ENCODE results near the gene TBC1D26. TPM values are rescaled to one million over a fixed set of nuclear protein-coding genes. Genes with fewer than 3 reads are reported as not detected.
"Not testable (repeated sequence)": the region's sequence is repeated elsewhere in the genome, so short reads cannot be mapped to it uniquely, and the experiment has no call there.

TBC1D26 gene
- polyA plus RNA-seq, 3 donors: 0.53 to 1.3 TPM; not detected in 1

- DNase-seq (ENCODE audit: extremely low read depth in 1 of 11, low read depth in 9 of 11, low spot score in 4 of 11): no peak
Measured at GRCh38 chr17:15741624-15742023, 9.5 kb downstream of the TBC1D26 start.

DNA sequence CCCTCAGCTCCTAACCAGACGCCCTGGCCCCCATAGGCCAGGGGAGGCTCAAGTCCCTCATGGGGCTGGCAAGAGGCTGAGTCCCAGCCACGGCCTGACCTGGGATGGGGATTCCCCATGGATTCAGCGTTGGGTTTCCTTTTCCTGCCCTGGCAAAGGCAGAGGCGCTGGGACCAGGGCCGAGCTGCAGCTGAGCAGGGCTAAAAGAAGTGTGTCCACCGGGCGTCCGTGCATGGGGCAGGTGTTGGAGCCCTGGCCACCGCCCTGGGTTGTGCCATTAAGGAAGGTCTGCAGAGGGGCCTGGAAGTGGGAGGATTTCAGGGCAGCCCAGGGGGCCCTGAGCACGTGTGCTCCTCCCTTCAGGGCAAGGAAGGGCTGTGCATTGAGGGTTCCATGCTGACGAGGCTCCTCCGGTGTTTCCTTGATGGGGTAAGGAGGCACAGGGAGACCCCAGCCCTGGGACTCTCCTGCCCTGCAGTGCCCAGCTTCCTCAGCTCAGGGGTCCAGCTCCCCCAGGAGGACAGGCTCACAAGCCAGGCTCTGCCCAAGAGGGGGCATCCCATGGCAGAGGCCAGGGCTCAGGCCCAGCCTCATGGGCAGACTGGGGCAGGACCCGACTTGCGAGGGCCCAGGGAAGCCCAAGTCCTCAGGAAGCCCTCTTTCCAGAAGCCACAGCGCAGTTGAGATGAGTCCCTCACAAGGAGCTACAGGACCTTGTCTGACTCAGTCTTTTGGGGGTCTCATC lies 10.1 kb downstream of the TBC1D26 start:
- DNase-seq (ENCODE audit: extremely low read depth in 1 of 11, low read depth in 9 of 11, low spot score in 4 of 11): no peak

DNA sequence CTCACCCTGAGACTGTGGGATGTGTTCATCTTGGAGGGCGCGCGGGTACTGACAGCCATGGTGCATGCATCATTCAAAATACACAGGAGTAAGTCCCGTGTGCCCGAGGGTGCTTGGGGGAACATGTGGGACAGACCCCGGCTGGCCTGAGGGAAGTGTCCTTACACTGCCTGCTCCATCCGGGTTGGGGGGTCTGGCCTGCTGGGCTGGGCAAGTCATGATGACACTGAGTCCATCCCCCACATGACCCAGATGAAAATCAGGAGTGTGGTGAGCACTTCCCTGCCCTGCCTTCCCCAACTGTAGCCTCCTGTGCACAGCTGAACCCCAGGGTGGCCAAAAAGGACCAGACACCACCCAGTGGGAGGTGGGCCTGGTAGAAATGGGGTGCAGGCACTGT lies 10.8 kb downstream of the TBC1D26 start:
- no peak for DNase-seq (ENCODE audit: extremely low read depth in 1 of 11, low read depth in 9 of 11, low spot score in 4 of 11)

DNA sequence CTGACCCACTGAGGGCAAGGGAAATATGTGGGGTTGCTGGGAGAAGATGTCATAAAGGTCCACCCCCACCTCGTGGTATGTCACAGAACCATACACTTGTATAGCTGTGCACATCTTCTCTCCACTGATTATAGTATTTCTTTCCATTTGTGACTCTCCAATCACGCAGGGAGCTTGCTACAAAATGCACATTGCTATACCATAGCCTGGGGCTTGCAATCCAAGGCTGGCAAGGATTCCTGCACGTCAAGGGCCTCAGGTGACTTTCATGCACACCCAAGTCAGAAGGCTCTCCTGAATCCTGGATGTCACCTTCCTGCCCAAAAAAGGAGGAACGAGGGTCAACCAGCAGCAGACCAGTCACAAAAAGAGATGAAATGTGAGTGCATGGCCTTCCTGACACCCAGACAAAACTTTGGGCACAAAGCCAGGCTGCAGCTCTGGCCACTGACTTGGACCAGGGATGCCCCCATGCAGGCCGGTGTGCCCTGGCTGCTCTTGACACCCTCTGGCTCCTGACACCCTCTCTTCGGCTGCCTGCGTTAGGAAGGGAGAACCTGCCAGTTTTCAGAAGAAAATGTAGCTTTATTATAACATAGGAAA lies 12.1 kb downstream of the TBC1D26 start:
- DNase-seq (ENCODE audit: extremely low read depth in 1 of 11, low read depth in 9 of 11, low spot score in 4 of 11): no peak

- no peak for DNase-seq (ENCODE audit: extremely low read depth in 1 of 11, low read depth in 9 of 11, low spot score in 4 of 11)
Measured at GRCh38 chr17:15744885-15745284, 12.8 kb downstream of the TBC1D26 start.

DNA sequence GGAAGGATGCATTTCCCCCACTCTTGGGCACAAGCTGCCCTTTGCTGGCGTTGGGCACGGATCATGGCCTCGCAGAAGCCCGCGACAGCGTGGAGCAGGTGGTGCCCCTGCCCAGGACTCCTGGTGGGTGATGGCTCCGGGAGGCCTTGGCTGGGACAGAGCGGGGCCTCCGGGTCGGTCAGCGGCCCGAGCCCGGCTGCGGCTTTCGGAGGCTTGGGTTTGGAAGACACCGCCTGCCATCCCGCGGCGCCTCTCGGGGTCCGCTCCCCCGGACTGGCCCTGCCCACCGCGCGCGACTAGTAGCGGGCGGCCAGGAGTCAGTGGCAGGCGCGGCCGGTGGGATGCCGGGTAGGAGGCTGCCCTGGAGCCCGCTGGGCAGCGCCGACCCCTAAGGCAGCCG lies 17.3 kb downstream of the TBC1D26 start:
- DNase-seq (ENCODE audit: extremely low read depth in 1 of 11, low read depth in 9 of 11, low spot score in 4 of 11): not testable (repeated sequence)

GRCh38 chr17:15768865-15769533 lies 36.9 kb downstream of the TBC1D26 start:
- DNase-seq (ENCODE audit: extremely low read depth in 1 of 11, low read depth in 9 of 11, low spot score in 4 of 11): not testable (repeated sequence)

DNA sequence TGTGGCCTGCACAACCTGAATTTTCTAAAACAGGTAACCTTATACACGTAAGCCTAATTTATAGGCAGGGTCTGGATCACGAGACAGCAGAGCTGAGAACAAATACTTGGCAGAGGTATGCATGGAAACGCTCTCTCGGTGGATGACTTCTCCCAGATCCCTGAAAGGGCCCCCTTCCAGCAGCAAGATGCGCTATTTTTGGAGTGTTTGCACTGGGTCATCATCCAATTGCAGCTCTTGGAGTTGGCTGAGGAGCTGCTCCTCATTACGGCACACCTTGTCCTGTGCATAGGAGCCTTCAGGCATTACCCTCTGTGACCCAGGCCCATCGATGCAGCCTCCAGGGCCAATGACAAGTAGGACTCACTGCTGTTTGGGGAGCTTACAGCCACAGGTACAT lies 38.6 kb downstream of the TBC1D26 start:
- DNase-seq (ENCODE audit: extremely low read depth in 1 of 11, low read depth in 9 of 11, low spot score in 4 of 11): not testable (repeated sequence)

- no peak for DNase-seq (ENCODE audit: extremely low read depth in 1 of 11, low read depth in 9 of 11, low spot score in 4 of 11)
Measured at GRCh38 chr17:15776871-15777270, 44.8 kb downstream of the TBC1D26 start.

DNA sequence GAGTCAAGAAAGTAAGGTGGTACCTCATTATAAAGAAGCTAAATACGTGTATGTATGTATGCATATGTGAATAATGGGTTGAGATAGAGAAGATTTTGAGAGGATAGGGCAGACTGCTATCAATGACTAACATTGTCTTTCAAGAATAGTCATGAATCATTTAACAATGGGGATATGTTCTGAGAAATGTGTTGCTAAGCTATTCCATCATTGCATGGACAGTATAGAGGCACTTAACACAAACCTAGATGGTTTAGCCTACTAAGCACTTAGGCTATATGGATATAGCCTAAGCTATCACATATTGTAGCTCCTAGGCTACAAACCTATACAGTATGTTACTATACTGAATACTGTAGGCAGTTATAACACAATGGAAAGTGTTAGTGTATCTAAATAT lies 45.2 kb downstream of the TBC1D26 start:
- no peak for DNase-seq (ENCODE audit: extremely low read depth in 1 of 11, low read depth in 9 of 11, low spot score in 4 of 11)

- DNase-seq (ENCODE audit: extremely low read depth in 1 of 11, low read depth in 9 of 11, low spot score in 4 of 11): no peak
Measured at GRCh38 chr17:15777717-15778116, 45.6 kb downstream of the TBC1D26 start.

DNA sequence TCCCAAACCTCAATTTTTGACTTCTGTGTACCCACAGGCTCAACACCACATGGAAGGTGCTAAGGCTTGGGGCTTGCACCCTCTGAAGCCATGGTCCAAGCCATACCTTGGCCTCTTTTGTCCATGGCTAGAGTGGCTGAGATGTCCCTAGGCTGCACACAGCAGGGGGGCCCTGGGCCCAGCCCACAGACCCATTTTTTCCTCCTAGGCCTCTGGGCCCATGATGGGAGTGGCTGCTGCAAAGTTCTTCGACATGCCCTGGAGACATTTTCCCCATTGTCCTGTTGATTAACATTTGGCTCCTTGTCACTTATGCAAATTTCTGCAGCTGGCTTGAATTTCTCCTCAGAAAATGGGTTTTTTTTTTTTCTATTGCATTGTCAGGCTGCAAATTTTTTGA lies 47.0 kb downstream of the TBC1D26 start:
- DNase-seq (ENCODE audit: extremely low read depth in 1 of 11, low read depth in 9 of 11, low spot score in 4 of 11): no peak

DNA sequence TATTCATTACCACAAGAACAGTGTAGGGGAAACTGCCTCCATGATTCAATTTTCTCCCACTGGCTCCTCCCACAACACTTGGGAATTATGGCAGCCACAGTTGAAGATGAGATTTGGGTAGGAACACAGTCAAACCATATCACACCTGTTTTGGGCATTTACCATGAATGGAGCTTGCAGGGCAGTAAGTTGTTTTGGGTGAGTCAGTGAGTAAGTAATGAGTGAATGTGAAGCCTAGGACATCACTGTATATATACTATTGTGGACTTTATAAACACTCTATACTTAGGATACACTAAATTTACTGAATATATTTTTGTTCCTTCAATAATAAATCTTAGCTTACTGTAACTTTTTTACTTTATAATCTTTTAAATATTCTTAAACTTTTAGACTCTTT lies 48.1 kb downstream of the TBC1D26 start:
- no peak for DNase-seq (ENCODE audit: extremely low read depth in 1 of 11, low read depth in 9 of 11, low spot score in 4 of 11)

DNA sequence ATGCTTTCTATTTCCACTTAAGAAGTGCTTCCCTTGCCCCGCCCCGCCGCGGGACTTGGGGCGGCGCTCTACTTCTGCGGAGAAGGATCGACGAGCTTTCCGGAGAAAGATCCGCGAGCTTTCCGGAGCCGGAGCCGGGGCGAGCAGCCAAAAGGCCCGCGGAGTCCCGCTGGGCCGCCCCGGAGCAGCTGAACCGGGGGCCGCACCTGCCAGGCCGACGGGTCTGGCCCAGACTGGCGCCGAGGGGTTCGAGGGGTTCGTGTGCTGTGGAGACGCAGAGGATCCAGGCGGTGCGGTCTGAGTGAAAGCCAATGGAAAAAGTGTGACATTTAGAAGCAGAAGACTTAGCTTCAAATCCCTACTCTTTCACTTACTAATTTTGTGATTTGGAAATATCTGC lies 50.8 kb downstream of the TBC1D26 start:
- DNase-seq (ENCODE audit: extremely low read depth in 1 of 11, low read depth in 9 of 11, low spot score in 4 of 11): peak in 6 of 11 donors; percentile 15 to 39 (median 30)

GRCh38 chr17:15783461-15783860 lies 51.4 kb downstream of the TBC1D26 start:
- no peak for DNase-seq (ENCODE audit: extremely low read depth in 1 of 11, low read depth in 9 of 11, low spot score in 4 of 11)

DNA sequence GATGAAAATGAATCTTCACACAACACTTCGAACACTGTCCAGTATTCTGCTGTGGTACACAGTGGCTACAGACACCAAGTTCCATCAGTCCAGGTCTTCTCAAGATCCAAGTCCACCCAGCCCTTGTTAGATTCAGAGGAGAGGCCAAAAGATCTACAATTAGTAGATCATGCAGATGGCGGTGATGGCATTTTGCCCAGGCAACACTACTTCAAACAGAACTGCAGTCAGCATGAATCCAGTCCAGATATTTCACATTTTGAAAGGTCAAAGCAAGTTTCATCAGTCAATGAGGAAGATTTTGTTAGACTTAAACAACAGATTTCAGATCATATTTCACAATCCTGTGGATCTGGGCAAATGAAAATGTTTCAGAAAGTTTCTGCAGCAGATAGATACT lies 52.3 kb downstream of the TBC1D26 start:
- DNase-seq (ENCODE audit: extremely low read depth in 1 of 11, low read depth in 9 of 11, low spot score in 4 of 11): not testable (repeated sequence)

DNA sequence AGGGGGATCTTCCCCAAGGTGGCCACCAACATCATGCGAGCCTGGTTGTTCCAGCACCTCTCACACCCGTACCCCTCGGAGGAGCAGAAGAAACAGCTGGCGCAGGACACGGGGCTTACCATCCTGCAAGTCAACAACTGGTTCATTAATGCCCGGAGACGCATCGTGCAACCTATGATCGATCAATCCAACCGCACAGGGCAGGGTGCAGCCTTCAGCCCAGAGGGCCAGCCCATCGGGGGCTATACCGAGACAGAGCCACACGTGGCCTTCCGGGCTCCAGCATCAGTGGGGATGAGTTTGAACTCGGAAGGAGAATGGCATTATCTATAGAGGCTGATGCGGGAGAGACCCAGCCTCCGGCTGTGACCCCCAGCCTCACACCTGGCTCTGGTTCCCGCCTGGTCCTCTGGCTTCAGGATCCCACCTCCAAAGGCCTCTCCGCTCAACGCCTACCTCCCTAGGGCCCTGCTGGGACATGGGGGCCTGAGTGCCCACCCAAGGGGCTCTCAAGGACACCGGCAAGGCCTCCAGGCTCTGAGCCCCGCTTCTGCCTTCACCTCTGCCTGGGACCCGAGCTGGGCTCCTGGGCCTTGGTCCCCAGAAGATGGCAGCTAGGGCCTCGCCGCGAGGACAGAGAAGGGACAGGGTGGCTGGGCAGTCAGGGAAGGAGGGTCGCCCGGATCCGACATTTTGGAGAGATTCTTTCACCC lies 55.4 kb downstream of the TBC1D26 start:
- DNase-seq (ENCODE audit: extremely low read depth in 1 of 11, low read depth in 9 of 11, low spot score in 4 of 11): not testable (repeated sequence)

- not testable (repeated sequence) for DNase-seq (ENCODE audit: extremely low read depth in 1 of 11, low read depth in 9 of 11, low spot score in 4 of 11)
Measured at GRCh38 chr17:15788365-15788764, 56.3 kb downstream of the TBC1D26 start.

All from renal cortex interstitium (tissue), 11 donors.